ENCODE results near the gene TBC1D12. TPM values are rescaled to one million over a fixed set of nuclear protein-coding genes. Genes with fewer than 3 reads are reported as not detected.
"Not testable (repeated sequence)": the region's sequence is repeated elsewhere in the genome, so short reads cannot be mapped to it uniquely, and the experiment has no call there.

TBC1D12 gene
- total RNA-seq, 1 experiment from 2014 or later: 10.7 TPM

DNA sequence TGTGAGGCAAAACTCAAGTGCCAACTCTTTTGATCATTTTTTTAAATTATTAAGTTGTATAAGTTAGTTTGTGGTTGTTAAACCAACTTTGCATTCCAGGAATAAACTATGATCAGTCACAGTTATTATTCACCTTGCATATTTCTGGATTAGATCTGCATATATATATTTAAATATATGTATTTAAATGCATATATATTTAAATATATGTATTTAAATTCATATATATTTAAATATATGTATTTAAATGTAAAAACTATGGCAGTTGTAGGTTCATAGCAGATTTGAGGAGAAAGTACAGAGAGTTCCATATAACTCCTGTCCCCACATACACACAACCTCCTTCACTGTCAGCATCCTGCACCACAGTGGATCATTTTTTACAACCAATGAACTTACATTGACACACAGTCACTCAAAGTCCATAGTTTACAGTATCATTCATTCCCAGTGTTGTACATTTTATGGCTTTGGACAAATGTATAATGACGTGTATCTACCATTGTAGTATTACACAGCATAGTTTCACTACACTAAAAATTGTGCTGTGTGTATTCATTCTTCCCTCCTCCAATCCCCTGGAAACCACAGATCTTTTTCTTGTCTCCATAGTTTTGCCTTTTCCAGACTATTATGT is 49.7 kb downstream of the TBC1D12 start:
- DNase-seq (ENCODE audit: low read depth): no peak

DNA sequence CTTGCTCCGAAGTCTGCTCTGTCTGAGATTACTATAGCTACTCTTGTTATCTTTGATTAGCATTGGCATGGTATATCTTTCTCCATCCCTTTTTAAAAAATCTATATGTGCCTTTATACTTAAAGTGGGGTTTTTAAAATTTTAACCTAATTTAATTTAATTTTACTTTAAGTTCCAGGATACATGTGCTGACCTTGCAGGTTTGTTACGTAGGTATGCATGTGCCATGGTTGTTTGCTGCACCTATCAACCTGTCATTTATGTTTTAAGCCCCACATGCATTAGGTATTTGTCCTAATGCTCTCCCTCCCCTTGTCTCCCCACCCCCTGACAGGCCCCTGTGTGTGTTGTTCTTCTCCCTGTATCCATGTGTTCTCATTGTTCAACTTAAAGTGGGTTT is 54.6 kb downstream of the TBC1D12 start:
- no peak for DNase-seq (ENCODE audit: low read depth)

DNA sequence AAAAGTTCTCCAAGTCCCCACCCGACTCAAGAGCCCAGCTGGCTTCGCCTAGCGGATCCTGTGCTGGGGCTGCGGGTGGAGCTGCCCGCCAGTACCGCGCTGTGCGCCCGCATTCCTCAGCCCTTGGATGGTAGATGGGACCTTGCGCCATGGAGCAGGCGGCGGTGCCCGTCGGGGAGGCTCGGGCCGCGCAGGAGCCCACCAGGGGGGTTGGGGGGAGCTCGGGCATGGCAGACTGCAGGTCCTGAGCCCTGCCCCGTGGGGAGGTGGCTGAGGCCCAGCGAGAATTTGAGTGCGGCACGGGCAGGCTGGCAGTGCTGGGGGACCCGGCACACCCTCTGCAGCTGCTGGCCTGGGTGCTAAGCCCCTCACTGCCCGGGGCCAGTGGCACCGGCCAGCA is 57.0 kb downstream of the TBC1D12 start:
- DNase-seq (ENCODE audit: low read depth): no peak

DNA sequence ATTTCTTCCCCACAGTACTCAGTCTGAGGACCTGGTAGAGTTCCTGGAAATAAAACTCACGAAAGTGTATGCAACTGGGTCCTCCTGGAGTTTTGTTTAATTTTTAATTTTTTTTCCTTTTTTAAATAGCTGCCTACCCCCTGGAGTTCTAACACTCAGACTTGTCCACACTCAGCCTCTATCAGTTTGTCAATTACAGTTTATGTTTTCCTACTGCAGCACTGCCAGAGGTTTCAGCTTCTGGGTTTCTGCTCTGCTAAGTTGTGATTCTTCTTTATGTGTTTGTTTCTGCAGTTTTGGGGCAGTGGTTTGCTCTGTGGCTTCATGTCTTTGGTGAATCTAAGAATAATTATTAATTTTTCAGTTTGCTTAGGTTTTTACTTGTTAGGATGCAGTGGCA is 59.2 kb downstream of the TBC1D12 start:
- DNase-seq (ENCODE audit: low read depth): no peak

DNA sequence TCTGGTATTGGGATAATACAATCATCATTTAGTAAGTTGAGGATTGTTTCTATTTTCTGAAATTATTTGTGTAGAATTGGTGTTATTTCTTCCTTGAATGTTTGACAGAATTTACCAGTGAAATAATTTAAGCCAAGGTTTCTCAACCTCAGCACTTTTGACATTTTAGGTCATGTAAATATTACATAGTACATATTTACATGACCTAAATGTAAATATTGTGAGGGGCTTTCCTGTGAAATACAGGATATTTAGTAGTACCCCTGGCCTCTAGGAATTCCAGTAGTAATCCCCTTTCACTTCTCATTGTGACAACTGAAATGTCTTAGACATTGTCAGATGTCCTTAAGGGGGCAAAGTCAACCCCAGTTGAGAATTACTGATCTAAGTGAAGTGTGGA is 59.8 kb downstream of the TBC1D12 start:
- DNase-seq (ENCODE audit: low read depth): no peak

DNA sequence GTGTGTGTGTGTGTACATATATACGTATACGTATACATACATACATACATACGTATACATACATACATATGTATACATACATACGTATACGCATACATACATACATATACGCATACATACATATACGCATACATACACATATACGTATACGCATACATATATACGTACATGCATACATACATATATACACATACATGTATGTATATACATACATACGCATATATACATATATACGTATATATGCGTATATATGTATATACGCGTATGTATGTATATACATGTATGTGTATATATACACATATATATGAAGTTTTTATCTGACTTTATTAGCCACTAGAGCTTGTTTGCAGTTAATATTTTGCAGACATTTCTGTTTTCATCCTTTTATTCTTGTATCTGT is 63.3 kb downstream of the TBC1D12 start:
- no peak for DNase-seq (ENCODE audit: low read depth)

DNA sequence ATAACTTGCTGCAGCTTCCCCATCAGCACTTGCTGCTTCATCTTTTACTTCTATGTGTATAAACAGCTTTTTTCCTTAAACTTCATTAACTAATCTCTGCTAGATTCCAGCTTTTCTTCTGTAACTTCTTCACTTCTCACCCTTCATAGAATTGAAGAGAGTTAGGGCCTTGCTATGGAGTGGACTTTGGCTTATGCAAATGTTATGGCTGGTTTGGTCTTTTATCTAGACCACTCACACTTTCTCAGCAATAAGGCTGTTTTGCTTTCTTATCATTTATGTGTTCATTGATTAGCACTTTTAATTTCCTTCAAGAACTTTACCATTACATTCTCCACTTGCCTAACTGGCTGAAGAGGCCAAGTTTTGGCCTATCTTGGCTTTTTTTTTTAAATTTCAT is 79.1 kb downstream of the TBC1D12 start:
- no peak for DNase-seq (ENCODE audit: low read depth)

DNA sequence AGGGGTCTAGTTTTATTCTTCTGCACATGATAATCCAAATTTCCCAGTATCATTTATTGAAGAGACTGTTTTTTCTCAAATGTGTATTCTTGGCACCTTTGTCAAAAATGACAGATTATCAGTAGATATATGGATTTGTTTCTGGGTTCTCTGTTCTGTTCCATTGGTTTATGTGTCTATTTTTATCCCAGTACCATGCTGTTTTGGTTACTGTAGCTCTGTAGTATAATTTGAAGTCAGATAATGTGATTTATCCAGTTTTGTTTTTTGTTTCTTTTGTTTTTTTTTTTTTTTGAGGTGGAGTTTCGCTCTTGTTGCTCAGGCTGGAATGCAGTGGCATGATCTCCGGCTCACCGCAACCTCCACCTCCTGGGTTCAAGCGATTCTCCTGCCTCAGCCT is 81.6 kb downstream of the TBC1D12 start:
- DNase-seq (ENCODE audit: low read depth): no peak

DNA sequence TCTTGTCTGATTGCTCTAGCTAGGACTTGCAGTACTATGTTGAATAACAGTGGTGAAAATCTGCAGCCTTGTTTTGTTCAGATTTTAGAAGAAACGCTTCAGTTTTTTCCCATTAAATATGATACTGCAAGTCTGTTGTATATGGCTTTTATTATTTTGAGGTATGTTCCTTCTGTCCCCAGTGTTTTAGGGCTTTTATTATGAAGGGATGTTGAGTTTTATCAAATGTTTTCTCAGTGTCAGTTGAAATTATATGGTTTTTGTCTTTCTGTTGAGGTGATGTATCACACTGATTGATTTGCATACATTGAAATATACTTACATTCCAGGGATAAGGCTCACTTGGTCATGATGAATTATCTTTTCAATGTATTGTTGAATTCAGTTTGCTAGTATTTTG is 82.8 kb downstream of the TBC1D12 start:
- no peak for DNase-seq (ENCODE audit: low read depth)

DNA sequence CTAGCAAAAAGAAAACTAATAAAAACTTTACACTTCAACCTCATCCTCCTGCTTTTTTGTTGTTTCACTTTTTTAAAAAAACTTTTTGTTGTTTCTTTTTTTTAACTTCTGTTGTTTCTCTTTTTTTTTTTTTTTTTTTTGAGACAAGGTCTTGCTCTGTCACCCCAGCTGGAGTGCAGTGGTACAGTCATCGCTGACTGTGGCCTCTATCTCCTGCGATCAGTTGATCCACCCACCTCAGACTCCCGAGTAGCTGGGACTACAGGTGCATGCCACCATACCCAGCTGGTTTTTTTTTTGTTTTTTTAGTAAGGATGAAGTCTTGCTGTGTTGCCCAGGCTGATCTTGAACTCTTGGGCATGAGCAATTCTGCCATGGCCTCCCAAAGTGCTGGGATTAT is 85.2 kb downstream of the TBC1D12 start:
- DNase-seq (ENCODE audit: low read depth): no peak

DNA sequence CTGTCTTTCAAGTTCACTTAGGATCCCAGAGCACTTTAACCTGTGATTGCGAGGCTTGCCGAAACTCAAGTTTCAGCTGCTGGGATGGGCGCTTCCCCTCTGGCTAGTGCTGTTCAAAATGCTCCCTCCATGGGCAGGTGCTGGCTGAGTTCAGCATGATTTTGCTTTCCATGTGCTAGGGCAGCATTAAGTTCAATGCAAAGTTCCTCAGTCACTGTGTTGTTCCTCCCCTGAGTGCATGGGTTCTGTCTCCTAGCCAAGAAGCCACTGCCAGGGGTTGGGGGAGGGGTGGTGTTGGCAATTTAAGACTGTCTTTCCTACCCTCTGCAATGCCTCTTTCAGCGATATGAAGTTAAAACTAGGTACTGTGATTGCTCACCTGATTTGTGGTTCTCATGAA is 86.8 kb downstream of the TBC1D12 start:
- DNase-seq (ENCODE audit: low read depth): no peak

DNA sequence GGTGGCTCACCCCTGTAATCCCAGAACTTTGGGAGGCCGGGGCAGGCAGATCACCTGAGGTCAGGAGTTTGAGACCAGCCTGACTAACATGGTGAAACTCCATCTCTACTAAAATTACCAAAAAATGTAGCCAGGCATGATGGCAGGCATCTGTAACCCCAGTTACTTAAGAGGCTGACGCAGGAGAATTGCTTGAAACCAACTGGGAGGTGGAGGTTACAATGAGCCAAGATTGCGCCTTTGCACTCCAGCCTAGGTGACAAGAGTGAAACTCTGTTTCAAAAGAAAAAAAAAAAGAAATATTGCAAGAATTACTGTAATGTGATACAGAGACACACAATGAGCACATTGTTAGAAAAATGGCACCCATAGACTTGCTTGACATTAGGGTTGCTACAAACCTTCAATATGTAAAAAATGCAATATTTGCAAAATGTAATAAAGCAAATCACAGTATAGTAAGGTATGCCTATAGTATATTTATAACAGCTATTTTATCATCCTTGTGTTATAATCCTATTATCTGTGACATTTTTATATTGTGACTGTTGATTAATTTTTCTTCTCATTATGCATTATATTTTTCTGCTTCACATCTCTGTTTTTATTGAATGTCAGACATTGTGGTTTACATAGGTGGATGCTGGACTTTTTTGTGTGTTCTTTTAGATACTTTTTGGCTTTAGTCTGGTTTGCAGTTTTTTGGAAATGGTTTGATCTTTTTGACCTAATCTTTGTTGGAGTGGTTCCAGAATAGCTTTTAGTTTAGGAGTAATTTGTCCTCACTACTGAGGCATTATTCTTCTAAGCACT is 87.8 kb downstream of the TBC1D12 start:
- no peak for DNase-seq (ENCODE audit: low read depth)

DNA sequence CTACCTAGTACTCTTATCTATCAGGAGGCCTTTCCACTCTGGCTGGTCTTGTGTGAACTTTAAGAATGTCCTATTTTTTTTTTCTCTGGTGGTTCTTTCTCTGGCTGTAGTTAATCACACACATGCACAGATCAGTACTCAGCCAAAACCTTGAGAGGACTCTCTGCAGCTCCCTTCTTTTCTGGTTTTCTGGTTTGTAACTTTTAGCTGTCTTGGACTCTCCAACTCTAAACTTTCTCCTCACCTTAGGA is 88.4 kb downstream of the TBC1D12 start:
- no peak for DNase-seq (ENCODE audit: low read depth)

DNA sequence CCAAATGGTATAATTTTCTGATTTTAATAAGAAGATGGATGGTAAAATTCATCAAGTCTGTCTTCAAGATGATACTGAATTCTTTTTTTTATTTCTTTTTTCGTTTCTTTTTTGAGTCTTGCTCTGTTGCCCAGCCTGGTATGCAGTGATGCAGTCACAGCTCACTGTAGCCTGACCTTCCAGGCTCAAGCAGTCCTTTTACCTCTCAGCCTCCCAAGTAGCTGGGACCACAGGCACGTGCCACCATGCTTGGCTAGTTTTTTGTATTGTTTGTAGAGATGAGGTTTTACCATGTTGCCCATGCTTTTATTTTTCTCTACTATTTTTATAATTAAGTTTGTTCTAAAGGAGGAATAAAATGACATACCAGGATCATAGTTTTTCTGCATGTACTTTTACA is 91.1 kb downstream of the TBC1D12 start:
- DNase-seq (ENCODE audit: low read depth): no peak

DNA sequence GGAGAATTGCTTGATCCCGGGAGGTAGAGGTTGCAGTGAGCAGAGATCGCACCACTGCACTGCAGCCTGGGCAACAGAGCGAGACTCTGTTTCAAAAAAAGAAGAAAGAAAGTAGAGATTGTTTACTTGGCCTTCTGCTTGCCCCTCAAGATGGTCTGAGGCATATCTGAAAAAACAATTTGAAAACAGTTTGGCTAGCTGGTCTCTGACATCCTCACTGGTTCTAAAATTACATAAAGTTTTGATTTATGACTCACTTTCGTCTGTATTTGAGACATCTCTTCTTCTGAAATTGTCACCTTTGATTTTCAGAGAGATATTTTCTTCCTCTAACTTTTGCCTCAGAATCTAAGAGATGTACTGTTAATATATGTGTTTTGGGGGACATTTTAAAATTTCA is 93.7 kb downstream of the TBC1D12 start:
- no peak for DNase-seq (ENCODE audit: low read depth)

DNA sequence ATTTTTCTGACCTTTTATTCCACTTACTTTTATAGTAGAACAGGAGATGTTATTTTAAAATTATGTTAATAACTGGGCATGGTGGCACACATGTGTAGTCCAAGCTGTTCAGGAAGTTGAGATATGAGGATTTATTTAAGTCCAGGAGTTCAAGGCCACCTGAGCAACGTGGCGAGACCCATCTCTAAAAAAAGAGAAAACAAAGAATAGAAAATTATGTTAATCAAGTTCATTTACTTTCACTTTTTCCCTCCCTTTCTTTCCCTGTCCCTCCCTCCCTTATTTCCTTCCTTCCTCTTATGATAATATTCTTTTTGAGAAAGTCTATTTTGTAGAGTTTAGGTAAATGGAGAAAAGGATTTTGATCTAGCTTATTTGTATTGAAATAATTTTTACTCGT is 94.3 kb downstream of the TBC1D12 start:
- no peak for DNase-seq (ENCODE audit: low read depth)

DNA sequence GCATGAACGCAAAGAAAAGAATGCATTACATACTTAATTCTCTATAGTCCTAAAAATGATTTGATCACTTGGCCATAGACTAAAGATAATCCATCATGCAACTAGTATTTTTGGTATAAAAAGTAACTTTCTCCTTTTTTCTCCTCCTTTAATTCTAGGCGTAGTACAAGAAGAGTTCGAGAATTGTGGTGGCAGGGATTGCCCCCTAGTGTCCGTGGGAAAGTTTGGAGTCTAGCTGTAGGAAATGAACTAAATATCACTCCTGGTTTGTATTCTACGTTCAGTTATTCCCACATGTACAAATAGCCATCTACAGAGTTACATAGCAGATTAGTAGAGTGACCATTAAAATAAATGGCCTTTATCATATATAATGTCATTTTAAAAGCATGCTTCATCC is 97.7 kb downstream of the TBC1D12 start:
- DNase-seq (ENCODE audit: low read depth): peak; percentile 10

DNA sequence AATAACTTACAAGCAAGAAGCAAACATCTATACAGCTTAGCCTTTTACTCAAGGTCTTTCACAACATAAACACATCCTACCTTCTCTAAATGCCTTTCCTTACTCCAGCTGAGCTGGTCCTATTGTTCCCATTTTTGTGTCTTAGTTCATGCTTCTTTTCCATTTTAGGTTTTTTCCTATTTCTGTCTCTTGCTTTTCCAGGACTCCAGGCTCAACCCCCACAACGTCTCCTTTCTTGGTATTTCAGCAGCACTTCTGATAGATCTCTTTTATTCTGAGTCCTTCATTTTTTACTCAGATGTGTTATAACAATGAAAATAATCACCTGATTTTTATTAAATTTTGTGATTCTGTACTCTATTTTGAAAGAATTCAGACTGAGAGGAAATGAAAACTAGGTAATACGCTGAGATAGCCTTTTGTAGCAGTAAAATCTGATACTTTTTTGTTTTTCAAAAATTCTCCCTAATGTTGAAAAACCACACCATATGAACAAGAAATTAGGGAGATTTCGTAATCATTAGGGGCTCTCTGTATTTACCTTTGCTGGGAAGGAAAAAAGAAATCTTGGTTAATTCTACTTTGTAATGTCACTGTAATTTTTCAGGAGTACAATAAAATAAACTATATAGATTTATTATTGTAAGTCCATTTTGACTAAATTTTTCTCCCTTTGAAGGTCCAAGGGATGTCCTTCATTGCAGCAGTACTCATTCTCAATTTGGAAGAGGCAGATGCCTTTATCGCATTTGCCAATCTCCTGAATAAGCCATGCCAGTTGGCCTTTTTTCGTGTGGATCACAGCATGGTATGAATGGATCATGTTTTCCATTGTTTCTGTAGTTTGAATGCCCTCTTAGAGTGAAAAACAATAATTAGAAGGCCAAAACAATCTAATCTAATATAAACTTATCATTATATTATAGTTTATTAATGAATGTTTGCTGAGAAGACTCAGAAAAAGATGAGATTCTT is 119.2 kb downstream of the TBC1D12 start:
- no peak for DNase-seq (ENCODE audit: low read depth)

DNA sequence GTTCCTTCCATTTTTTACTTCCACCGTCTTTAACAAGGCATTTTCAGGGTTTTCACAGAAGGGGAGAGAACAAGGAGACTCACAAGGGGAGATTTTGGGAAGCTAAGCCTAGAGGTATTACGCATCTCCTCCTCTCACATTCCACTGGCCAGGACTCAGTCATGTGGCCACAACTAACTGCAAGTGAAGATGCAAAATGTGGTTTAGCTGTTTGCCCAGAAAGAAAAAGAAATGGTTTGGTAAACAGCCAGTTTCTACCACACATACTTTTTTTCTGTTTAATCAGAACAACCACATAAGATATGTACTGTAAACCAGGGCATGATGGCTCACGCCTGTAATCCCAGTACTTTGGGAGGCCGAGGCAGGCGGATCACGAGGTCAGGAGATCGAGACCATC is 121.8 kb downstream of the TBC1D12 start:
- peak; percentile 95 for DNase-seq (ENCODE audit: low read depth)

DNA sequence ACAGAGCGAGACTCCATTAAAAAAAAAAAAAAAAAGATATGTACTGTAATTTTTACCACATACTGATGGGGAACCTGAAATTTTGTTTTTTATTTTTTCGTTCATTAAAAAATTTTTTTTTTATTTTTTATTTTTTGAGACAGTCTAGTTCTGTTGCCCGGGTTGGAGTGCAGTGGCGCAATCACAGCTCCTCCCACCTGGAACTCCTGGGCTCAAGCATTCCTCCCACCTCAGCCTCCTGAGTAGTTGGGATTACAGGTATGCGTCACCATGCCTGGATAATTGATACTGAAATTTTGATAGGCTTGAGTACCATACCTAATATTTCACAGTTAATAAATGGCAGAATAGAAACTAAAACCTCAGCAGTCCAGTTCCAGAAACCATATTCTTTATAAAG is 122.4 kb downstream of the TBC1D12 start:
- DNase-seq (ENCODE audit: low read depth): no peak

DNA sequence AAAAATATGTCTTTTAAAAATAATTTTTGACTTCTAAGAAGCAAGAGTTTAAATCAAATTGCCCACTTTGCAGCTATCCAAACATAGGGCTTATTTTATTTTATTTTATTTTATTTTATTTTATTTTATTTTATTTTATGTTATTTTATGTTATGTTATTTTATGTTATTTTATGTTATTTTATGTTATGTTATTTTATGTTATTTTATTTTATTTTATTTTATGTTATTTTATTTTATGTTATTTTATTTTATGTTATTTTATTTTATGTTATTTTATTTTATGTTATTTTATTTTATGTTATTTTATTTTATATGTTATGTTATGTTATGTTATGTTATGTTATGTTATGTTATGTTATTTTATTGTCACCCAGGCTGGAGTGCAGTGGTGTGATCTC is 129.2 kb downstream of the TBC1D12 start:
- DNase-seq (ENCODE audit: low read depth): not testable (repeated sequence)

DNA sequence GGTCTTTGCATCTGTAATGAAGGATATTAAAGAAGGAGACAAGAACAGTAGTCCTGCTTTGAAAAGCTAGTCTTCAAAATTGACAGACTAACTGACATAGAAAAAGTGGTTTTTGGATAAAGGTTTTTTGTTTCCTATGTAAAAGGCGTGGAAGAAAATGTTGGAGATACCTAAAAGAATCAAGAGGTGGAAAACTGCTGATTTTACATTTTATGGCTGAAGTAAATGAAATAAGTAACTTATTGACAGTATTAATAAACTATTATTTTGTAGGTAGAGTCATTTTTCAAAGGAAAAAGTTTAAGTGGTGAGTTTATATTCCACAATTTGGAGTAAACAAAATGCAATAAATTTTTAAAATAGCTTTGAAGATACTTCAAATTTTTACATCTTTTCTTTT is 130.7 kb downstream of the TBC1D12 start:
- no peak for DNase-seq (ENCODE audit: low read depth)

DNA sequence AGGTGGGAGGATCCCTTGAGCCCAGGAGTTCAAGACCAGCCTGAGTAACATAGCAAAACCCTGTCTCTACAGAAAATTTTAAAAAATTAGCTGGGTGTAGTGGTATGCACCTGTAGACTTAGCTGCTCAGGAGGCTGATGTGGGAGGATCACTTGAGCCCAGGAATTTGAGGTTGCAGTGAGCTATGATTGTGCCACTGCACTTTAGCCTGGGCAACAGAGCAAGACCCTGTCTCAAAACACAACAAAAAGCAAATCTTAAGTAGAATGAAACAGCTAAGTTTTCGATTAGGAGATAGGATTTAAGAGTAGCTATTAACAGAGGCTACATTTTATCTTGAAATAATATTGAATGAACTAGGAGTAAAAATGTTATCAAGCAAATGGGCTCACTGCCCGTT is 139.9 kb downstream of the TBC1D12 start:
- not testable (repeated sequence) for DNase-seq (ENCODE audit: low read depth)

Measured in M059J (cell line).